Left lung (tissue), 10 donors: Measurements from ENCODE around the gene COL25A1. TPM values are rescaled to one million over a fixed set of nuclear protein-coding genes. Genes with fewer than 3 reads are reported as not detected.

ENCODE experiments used
- ATAC-seq: fragments of 200-7000 bp; cut with Tn5 transposase; one replicate; pipeline ENCODE4 v1.9.1; 2020; ENCODE audit warnings: moderate library complexity
- DNase-seq, 4 donors: peaks; one replicate each; pipeline ENCODE4 v3.0.0-alpha.2; 2013 to 2020
- H3K27ac ChIP-seq, 2 donors: fragments of 200-600 bp; sonication (generic) in 1 of 2; one replicate each; pipeline versions ENCODE4 v1.5.0 to v1.8.0; 2020 to 2021
- H3K27me3 ChIP-seq, 2 donors: fragments of 200-600 bp; sonication (generic) in 1 of 2; one replicate each; pipeline versions ENCODE4 v1.5.0 to v1.8.0; 2020 to 2021
- H3K36me3 ChIP-seq, 2 donors: fragments of 200-600 bp; sonication (generic) in 1 of 2; one replicate each; pipeline versions ENCODE4 v1.5.0 to v1.8.0; 2020 to 2021
- H3K4me1 ChIP-seq, 2 donors: fragments of 200-600 bp; one replicate each; pipeline ENCODE4 v1.8.0; 2021
- H3K4me3 ChIP-seq, 2 donors: fragments of 200-600 bp; sonication (generic) in 1 of 2; one replicate each; pipeline versions ENCODE4 v1.5.0 to v1.8.0; 2020 to 2021; ENCODE audit warnings: mild to moderate bottlenecking in 1 of 2
- H3K9me3 ChIP-seq, 2 donors: fragments of 200-600 bp; sonication (generic) in 1 of 2; one replicate each; pipeline versions ENCODE4 v1.5.0 to v1.8.0; 2020 to 2021
- CTCF ChIP-seq, 2 donors: fragments of 200-600 bp; sonication (generic) in 1 of 2; IDR thresholded peaks; one replicate each; pipeline versions ENCODE4 v1.5.0 to v1.8.0; 2021; ENCODE audit warnings: antibody characterized with exemption in 2 of 2
- intact Hi-C, 2 donors: fragments of 100-400 bp; cut with DNase I; formaldehyde crosslinking; loops; one replicate each; pipeline versions ENCODE4 v1.11.2 to v1.14.2; 2022
- polyA plus RNA-seq, 6 donors: library from polyadenylated mRNA; unstranded; fragments of 120-200 nt; gene quantifications; one replicate each; pipeline ENCODE4 v1.2.1, GENCODE V29; 2013; ENCODE audit not compliant: insufficient read length in 6 of 6
- total RNA-seq, 2 donors: library from RNA; stranded (reverse); fragmentation: NEBNext Ultra II Directional; extraction: Animal tissue kit (Norgen Biotek cat#: 25700); gene quantifications; one replicate each; pipeline ENCODE4 v1.2.1, GENCODE V29; 2021
- donor health status: DM: no; HTN: yes; CAD: no.
- donor health status: DM: no; HTN: no; CAD: no.

Gene COL25A1
- total and polyA plus RNA-seq, 8 donors = 0.13 to 1.8 (median 1.4) TPM

DNA sequence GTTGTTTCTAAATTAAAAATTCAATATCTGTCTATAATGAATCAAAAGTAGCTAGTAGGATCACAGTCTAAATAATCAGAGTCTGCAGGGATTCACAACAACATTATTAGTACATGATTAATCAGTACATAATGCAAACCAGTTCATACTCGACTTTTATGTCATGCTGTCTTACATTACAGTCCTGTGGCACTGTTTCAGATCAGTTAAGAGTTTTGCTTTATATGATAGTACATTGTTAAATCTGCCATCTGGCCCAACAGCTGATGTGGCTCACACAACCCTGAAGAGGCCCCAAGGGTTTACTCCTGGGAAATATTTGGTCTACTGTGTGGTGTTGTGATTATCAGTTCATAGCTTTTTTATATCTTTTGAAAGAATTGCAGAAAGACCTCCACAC lies 292.5 kb downstream of the COL25A1 start:
- ATAC-seq = no peak
- H3K27me3 ChIP-seq = no peaks in the 10 kb centered on the region

DNA sequence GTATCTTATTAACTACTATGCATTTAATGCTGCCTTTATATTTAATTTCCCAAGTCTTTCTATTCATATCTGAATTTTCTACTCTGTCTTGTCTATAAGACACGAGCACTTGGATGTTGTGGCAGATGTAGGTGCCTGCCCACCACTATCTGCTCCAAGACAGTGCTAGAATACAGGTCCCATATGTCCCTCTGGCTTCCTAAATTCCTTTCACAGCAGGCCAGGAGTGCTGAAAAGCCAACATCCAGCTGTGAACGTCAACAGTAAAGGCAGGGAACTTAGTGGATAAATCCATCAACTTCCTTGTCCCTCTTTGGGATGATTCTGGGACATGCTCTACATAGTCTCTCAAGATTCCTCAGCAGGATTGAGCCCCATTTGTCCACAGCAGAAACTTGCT lies 294.5 kb downstream of the COL25A1 start:
- intact Hi-C loops = no loop called here
- no peak for TF ChIP-seq CTCF (IDR thresholded peaks at IDR 0.05)
- no peak for ATAC-seq

More for the DNA sequence above, 292.5 kb downstream of the COL25A1 start:
- TF ChIP-seq CTCF (IDR thresholded peaks at IDR 0.05) = no peak
- H3K4me1 ChIP-seq = no peaks in the 10 kb centered on the region
- H3K4me3 ChIP-seq = no peak overlapping the region
- peaks cover 0 to 9% of the 10 kb centered on the region in 2 donors for H3K9me3 ChIP-seq
- H3K36me3 ChIP-seq = no peaks in the 10 kb centered on the region
- H3K27ac ChIP-seq = no peak overlapping the region
- intact Hi-C loops = no loop called here
- peak in 2 of 4 donors; percentile 16 to 27 for DNase-seq

DNA sequence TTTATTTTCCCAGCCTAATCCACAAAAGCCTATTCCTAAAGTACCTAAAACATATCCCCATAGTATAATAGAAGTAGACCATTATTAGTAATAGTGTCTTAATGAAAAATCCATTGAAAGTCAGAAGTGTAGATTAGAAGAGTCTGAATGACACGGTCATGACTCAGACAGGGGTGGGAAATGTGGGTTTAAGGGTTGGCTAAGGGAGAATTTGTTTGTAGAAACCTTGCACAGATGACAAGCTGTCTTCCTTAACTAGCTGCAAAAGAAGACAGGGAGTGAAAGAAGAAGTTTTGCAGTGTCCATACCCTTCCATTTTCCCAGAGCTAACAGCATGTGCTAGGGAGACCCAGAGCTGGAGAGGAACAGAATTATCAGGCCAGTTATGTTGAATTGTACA lies 296.9 kb downstream of the COL25A1 start:
- no peaks in the 10 kb centered on the region for H3K27me3 ChIP-seq
- H3K4me1 ChIP-seq = no peaks in the 10 kb centered on the region
- H3K4me3 ChIP-seq = no peak overlapping the region
- no peaks in the 10 kb centered on the region for H3K9me3 ChIP-seq
- no peaks in the 10 kb centered on the region for H3K36me3 ChIP-seq
- no peak for TF ChIP-seq CTCF (IDR thresholded peaks at IDR 0.05)
- H3K27ac ChIP-seq = no peak overlapping the region
- ATAC-seq (no peak), DNase-seq (no peak)
- intact Hi-C loops = no loop called here

More for the DNA sequence above, 294.5 kb downstream of the COL25A1 start:
- Histone ChIP-seq H3K9me3 (peaks cover 0 to 9% of the 10 kb centered on the region in 2 donors), H3K27me3 (no peaks in the 10 kb centered on the region), H3K4me3 (no peak overlapping the region), H3K36me3 (no peaks in the 10 kb centered on the region), H3K27ac (no peak overlapping the region), H3K4me1 (no peaks in the 10 kb centered on the region)
- no peak for DNase-seq

DNA sequence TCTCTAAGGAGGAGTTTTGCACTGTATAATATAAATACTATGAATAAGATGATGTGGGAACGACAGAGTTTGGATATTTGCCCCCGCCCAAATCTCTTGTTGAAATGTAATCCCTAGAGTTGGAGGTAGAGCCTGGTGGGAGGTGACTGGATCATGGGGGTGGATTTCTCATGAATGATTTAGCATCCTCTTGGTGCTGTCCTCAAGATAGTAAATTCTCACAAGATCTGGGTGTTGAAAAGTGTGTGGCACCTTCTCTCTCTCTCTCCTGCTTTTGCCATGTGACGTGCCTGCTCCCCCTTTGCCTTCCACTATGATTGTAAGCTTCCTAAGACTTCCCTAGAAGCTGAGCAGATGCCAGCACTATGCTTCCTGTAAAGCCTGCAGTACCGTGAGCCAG lies 298.0 kb downstream of the COL25A1 start:
- Histone ChIP-seq H3K27me3 (no peaks in the 10 kb centered on the region), H3K36me3 (no peaks in the 10 kb centered on the region), H3K9me3 (no peaks in the 10 kb centered on the region), H3K27ac (no peak overlapping the region), H3K4me1 (no peaks in the 10 kb centered on the region), H3K4me3 (no peak overlapping the region)
- TF ChIP-seq CTCF (IDR thresholded peaks at IDR 0.05) = no peak
- ATAC-seq (no peak), DNase-seq (no peak)
- intact Hi-C loops = no loop called here

- Histone ChIP-seq H3K9me3 (no peaks in the 10 kb centered on the region), H3K27ac (no peak overlapping the region), H3K36me3 (no peaks in the 10 kb centered on the region), H3K27me3 (no peaks in the 10 kb centered on the region), H3K4me3 (no peak overlapping the region), H3K4me1 (no peaks in the 10 kb centered on the region)
- DNase-seq (no peak), ATAC-seq (no peak)
- no peak for TF ChIP-seq CTCF (IDR thresholded peaks at IDR 0.05)
- intact Hi-C loops = no loop called here
These were observed 298.5 kb downstream of the COL25A1 start for GRCh38 chr4:109003964-109004363.
